SU-DHL-6 (cell line): ENCODE data around the gene CCDC187.

Experiments used
- H2AFZ ChIP-seq: fragments of 200-600 bp; sonication (generic); 2 replicates; pipeline ENCODE4 v1.6.1; 2014; ENCODE audit warnings: low read depth, mild to moderate bottlenecking, moderate library complexity, mixed read lengths, antibody characterized with exemption, low read length; ENCODE audit not compliant: severe bottlenecking
- H3F3A ChIP-seq: fragments of 200-600 bp; shearing (Covaris generic); 2 replicates; pipeline ENCODE4 v1.6.0; 2016; ENCODE audit warnings: antibody characterized with exemption, mild to moderate bottlenecking; ENCODE audit not compliant: insufficient read depth
- H3K27ac ChIP-seq: fragments of 200-600 bp; sonication (generic); 2 replicates; pipeline ENCODE4 v1.5.1; 2016; ENCODE audit warnings: low read depth, mild to moderate bottlenecking, low read length, moderate library complexity, mixed read lengths
- H3K27me3 ChIP-seq: fragments of 200-600 bp; sonication (generic), shearing (Covaris generic); 2 replicates; pipeline ENCODE4 v1.6.0; 2014; ENCODE audit warnings: mild to moderate bottlenecking, low read length
- H3K36me3 ChIP-seq: fragments of 200-600 bp; sonication (generic); 2 replicates; pipeline ENCODE4 v1.6.1; 2014; ENCODE audit warnings: mild to moderate bottlenecking, low read length, mixed read lengths
- H3K4me2 ChIP-seq: fragments of 300-600, 200-600 bp; shearing (Covaris generic), sonication (generic); 2 replicates; pipeline ENCODE4 v1.6.0; 2014; ENCODE audit warnings: low read length, low read depth, mild to moderate bottlenecking; ENCODE audit not compliant: poor library complexity, severe bottlenecking
- H3K4me3 ChIP-seq: fragments of 200-600 bp; sonication (generic); 2 replicates; pipeline ENCODE4 v1.5.1; 2014; ENCODE audit warnings: antibody characterized with exemption, low read length, mild to moderate bottlenecking, mixed read lengths; ENCODE audit not compliant: insufficient read depth, poor library complexity, severe bottlenecking
- H3K79me2 ChIP-seq: fragments of 200-600 bp; sonication (generic); 2 replicates; pipeline ENCODE4 v1.6.1; 2014; ENCODE audit warnings: mild to moderate bottlenecking, low read length, moderate library complexity; ENCODE audit not compliant: insufficient read depth
- H3K9ac ChIP-seq: fragments of 200-600 bp; sonication (generic); 2 replicates; pipeline ENCODE4 v1.7.0; 2014; ENCODE audit warnings: mild to moderate bottlenecking, low read length
- H3K9me2 ChIP-seq: fragments of 200-600 bp; sonication (generic); replicated peaks from 2 replicates; pipeline ENCODE4 v1.6.1; 2014; ENCODE audit warnings: low read length; ENCODE audit not compliant: insufficient read depth
- H3K9me3 ChIP-seq: fragments of 200-600 bp; sonication (generic); 2 replicates; pipeline ENCODE4 v1.6.1; 2014; ENCODE audit warnings: low read length, mixed read lengths; ENCODE audit not compliant: insufficient read depth
- H4K20me1 ChIP-seq: fragments of 200-600 bp; sonication (generic); 2 replicates; pipeline ENCODE4 v1.6.1; 2014; ENCODE audit warnings: low read depth, mild to moderate bottlenecking, antibody characterized with exemption, low read length, moderate library complexity, mixed read lengths
- CTCF ChIP-seq: fragments of 200-600 bp; sonication (generic); IDR thresholded peaks from one replicate; pipeline ENCODE4 v1.5.1; 2017; ENCODE audit warnings: antibody characterized with exemption, mild to moderate bottlenecking, low read length, moderate library complexity; ENCODE audit not compliant: insufficient read depth, poor library complexity, severe bottlenecking
- EZH2phosphoT487 ChIP-seq: fragments of 200-600 bp; sonication (generic), shearing (Covaris generic); conservative IDR thresholded peaks from 2 replicates; pipeline ENCODE4 v1.6.1; 2018; ENCODE audit warnings: mild to moderate bottlenecking, antibody characterized with exemption, low read length, moderate library complexity, mixed read lengths

Gene CCDC187

GRCh38 chr9:136334541-136334940 is 30.6 kb upstream of the CCDC187 start:
- Histone ChIP-seq H3F3A (no peaks in the 10 kb centered on the region), H3K27ac (no peak overlapping the region), H3K4me3 (no peak overlapping the region), H3K27me3 (no peaks in the 10 kb centered on the region), H2AFZ (no peak overlapping the region), H3K4me2 (no peak overlapping the region), H3K9me2 (no peaks in the 10 kb centered on the region), H3K9me3 (no peaks in the 10 kb centered on the region), H3K79me2 (no peaks in the 10 kb centered on the region), H3K36me3 (no peaks in the 10 kb centered on the region), H4K20me1 (no peaks in the 10 kb centered on the region), H3K9ac (no peak overlapping the region)
- TF ChIP-seq EZH2phosphoT487 = no peak
- no peak for TF ChIP-seq CTCF

GRCh38 chr9:136333486-136333885 is 29.6 kb upstream of the CCDC187 start:
- Histone ChIP-seq H4K20me1 (no peaks in the 10 kb centered on the region), H3K9ac (no peak overlapping the region)
- TF ChIP-seq CTCF (no peak), EZH2phosphoT487 (no peak)

DNA sequence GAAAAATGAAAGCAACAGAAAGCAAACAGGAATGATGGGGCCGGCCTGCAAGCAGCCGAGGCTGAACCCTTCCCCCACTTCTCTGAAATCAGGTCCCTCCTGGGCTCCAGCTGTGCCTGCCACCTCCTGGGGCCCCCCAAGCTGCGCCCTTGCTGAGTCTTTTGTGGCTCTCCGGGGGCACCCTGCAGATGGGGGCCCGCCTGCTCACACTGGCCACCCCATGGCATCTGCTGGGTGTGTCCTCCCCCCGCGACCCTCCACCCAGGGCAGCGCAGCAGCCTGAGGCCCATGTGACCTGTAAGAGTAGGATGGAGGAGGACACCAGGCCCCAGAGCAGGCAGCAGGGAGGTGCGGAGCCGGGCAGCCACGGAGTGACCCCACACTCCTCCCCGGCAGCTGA is 29.2 kb upstream of the CCDC187 start:
- no peaks in the 10 kb centered on the region for H4K20me1 ChIP-seq
- no peaks in the 10 kb centered on the region for H3K9me2 ChIP-seq
- no peaks in the 10 kb centered on the region for H3K79me2 ChIP-seq
- no peaks in the 10 kb centered on the region for H3K9me3 ChIP-seq
- TF ChIP-seq EZH2phosphoT487 = no peak
- no peak for TF ChIP-seq CTCF
- H2AFZ ChIP-seq = no peak overlapping the region
- no peak overlapping the region for H3K4me3 ChIP-seq
- no peaks in the 10 kb centered on the region for H3K27me3 ChIP-seq
- no peak overlapping the region for H3K9ac ChIP-seq
- no peak overlapping the region for H3K4me2 ChIP-seq
- H3K36me3 ChIP-seq = no peaks in the 10 kb centered on the region
- no peak overlapping the region for H3K27ac ChIP-seq
- no peaks in the 10 kb centered on the region for H3F3A ChIP-seq

More at GRCh38 chr9:136333486-136333885, 29.6 kb upstream of the CCDC187 start:
- Histone ChIP-seq H3K4me3 (no peak overlapping the region), H3K9me3 (no peaks in the 10 kb centered on the region), H3K36me3 (no peaks in the 10 kb centered on the region), H2AFZ (no peak overlapping the region), H3K27me3 (no peaks in the 10 kb centered on the region), H3K27ac (no peak overlapping the region), H3K79me2 (no peaks in the 10 kb centered on the region), H3F3A (no peaks in the 10 kb centered on the region), H3K9me2 (no peaks in the 10 kb centered on the region), H3K4me2 (no peak overlapping the region)
